Upper lobe of left lung (tissue), 6 donors: ENCODE results near the gene SLC5A11. TPM values are rescaled to one million over a fixed set of nuclear protein-coding genes. Genes with fewer than 3 reads are reported as not detected.

Source experiments
- ATAC-seq, 2 donors: fragments of 200-7000 bp; cut with Tn5 transposase; one replicate each; pipeline ENCODE4 v1.9.1; 2022; ENCODE audit warnings: mild to moderate bottlenecking in 2 of 2, moderate library complexity in 2 of 2; ENCODE audit not compliant: low FRiP score in 2 of 2
- DNase-seq, 2 donors: peaks; one replicate each; pipeline ENCODE4 v3.0.0-alpha.2; 2019 to 2020
- H3K27ac ChIP-seq, 4 donors: fragments of 200-600 bp; sonication (generic); one replicate each; pipeline ENCODE4 v1.5.1; 2016 to 2019
- H3K27me3 ChIP-seq, 4 donors: fragments of 200-600 bp; sonication (generic); one replicate each; pipeline ENCODE4 v1.5.1; 2017 to 2019
- H3K36me3 ChIP-seq, 4 donors: fragments of 200-600 bp; sonication (generic); one replicate each; pipeline ENCODE4 v1.5.1; 2016 to 2019
- H3K4me1 ChIP-seq, 4 donors: fragments of 200-600 bp; sonication (generic); one replicate each; pipeline ENCODE4 v1.5.1; 2018 to 2019
- H3K4me3 ChIP-seq, 4 donors: fragments of 200-600 bp; sonication (generic); one replicate each; pipeline ENCODE4 v1.5.1; 2017 to 2019; ENCODE audit warnings: mild to moderate bottlenecking in 2 of 4, moderate library complexity in 1 of 4
- H3K9me3 ChIP-seq, 4 donors: fragments of 200-600 bp; sonication (generic); one replicate each; pipeline ENCODE4 v1.5.1; 2018 to 2019
- EP300 ChIP-seq, 4 donors: sonication (generic); formaldehyde crosslinking; IDR thresholded peaks; one replicate each; pipeline ENCODE4 v1.5.1; 2017; ENCODE audit warnings: antibody characterized with exemption in 4 of 4, control low read depth in 2 of 4
- POLR2A ChIP-seq, 4 donors: fragments of 450-650 bp; IDR thresholded peaks; one replicate each; pipeline ENCODE4 v1.5.1; 2016 to 2017; ENCODE audit warnings: antibody characterized with exemption in 4 of 4, mild to moderate bottlenecking in 2 of 4
- POLR2AphosphoS5 ChIP-seq, 2 donors: sonication (generic); formaldehyde crosslinking; IDR thresholded peaks; one replicate each; pipeline ENCODE4 v1.5.1; 2017; ENCODE audit warnings: antibody characterized with exemption in 2 of 2
- whole genome bisulfite sequencing, 2 donors: methylation state at CpG; one replicate each; pipeline ENCODE4 v1.1.5; 2017 to 2018; 5-methylcytosine and 5-hydroxymethylcytosine counted together
- total RNA-seq, 6 donors: library from RNA; depleted of rRNA in 4 of 6; stranded (reverse); fragments of >200 nt in 4 of 6; gene quantifications; one replicate each; pipeline versions ENCODE4 v1.1.0 to v1.2.1, GENCODE V29; 2016 to 2021
- TF ChIP-seq, protein P1 (sequence below), 6 experiments: fragments of 450-650 bp in 4 of 6; fragments of 200-600 bp in 2 of 6; sonication (generic) in 2 of 6; IDR thresholded peaks; one replicate each; pipeline ENCODE4 v1.5.1; 2016 to 2019; ENCODE audit warnings: antibody characterized with exemption in 6 of 6
- donor health status: DM: no; HTN: no; CAD: no; lungs with moderate emphysema.
- donor health status: DM: no; HTN: yes; CAD: no; lungs with severe emphysema.

Gene SLC5A11
- total RNA-seq, 6 donors from 2014 or later = 0.15 to 0.86 (median 0.30) TPM; not detected in 3

DNA sequence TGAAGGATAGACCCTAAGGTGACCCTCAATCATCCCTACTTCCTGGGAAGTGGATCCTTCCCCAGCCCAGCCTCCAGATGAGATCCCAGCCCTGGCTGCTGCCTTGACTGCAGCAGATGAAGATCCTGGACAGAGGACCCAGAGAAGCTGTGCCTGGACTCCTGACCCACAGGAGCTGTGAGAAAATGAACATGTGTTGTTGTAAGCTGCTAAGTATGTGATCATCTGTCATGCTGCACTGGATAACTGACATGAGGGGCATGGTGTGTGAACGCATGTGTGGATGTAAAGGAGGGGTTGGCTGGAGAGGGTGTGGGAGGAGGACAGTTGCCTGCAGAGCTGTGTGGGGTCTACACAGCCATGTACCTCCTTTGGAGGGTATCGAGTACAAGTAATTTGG lies 69.3 kb downstream of the SLC5A11 start:
- TF ChIP-seq EP300 (IDR thresholded peaks at IDR 0.05) (no peak), POLR2A (IDR thresholded peaks at IDR 0.05) (no peak), POLR2AphosphoS5 (IDR thresholded peaks at IDR 0.05) (no peak)
- TF ChIP-seq, protein P1, sequence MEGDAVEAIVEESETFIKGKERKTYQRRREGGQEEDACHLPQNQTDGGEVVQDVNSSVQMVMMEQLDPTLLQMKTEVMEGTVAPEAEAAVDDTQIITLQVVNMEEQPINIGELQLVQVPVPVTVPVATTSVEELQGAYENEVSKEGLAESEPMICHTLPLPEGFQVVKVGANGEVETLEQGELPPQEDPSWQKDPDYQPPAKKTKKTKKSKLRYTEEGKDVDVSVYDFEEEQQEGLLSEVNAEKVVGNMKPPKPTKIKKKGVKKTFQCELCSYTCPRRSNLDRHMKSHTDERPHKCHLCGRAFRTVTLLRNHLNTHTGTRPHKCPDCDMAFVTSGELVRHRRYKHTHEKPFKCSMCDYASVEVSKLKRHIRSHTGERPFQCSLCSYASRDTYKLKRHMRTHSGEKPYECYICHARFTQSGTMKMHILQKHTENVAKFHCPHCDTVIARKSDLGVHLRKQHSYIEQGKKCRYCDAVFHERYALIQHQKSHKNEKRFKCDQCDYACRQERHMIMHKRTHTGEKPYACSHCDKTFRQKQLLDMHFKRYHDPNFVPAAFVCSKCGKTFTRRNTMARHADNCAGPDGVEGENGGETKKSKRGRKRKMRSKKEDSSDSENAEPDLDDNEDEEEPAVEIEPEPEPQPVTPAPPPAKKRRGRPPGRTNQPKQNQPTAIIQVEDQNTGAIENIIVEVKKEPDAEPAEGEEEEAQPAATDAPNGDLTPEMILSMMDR (IDR thresholded peaks at IDR 0.05) = no peak
- Histone ChIP-seq H3K4me1 (no peaks in the 10 kb centered on the region), H3K4me3 (no peak overlapping the region), H3K36me3 (peaks cover 3 to 29% (median 17%) of the 10 kb centered on the region in 4 donors), H3K9me3 (no peaks in the 10 kb centered on the region), H3K27ac (no peak overlapping the region), H3K27me3 (no peaks in the 10 kb centered on the region)
- ATAC-seq = no peak
- no peak for DNase-seq
- 85 to 91% methylated on average over 2 of the region's 2 CpGs for WGBS, 2 donors

- Histone ChIP-seq H3K36me3 (peaks cover 3 to 34% (median 20%) of the 10 kb centered on the region in 4 donors), H3K9me3 (no peaks in the 10 kb centered on the region), H3K27me3 (no peaks in the 10 kb centered on the region), H3K4me3 (no peak overlapping the region), H3K4me1 (no peaks in the 10 kb centered on the region), H3K27ac (no peak overlapping the region)
- 88 to 92% methylated on average over 6 to 8 of the region's 8 CpGs for WGBS, 2 donors
- TF ChIP-seq POLR2AphosphoS5 (IDR thresholded peaks at IDR 0.05) = no peak
- TF ChIP-seq, protein P1 (IDR thresholded peaks at IDR 0.05) = no peak
- no peak for TF ChIP-seq EP300 (IDR thresholded peaks at IDR 0.05)
- TF ChIP-seq POLR2A (IDR thresholded peaks at IDR 0.05) = no peak
- ATAC-seq (no peak), DNase-seq (peak in 1 of 2 donors; percentile 46)
These were observed 69.8 kb downstream of the SLC5A11 start for GRCh38 chr16:24915576-24915975.

- no peaks in the 10 kb centered on the region for H3K27me3 ChIP-seq
- H3K36me3 ChIP-seq = peaks cover 3 to 51% (median 32%) of the 10 kb centered on the region in 4 donors
- H3K4me3 ChIP-seq = no peak overlapping the region
- WGBS, 2 donors = 92 to 97% methylated on average over 6 of the region's 6 CpGs
- DNase-seq (no peak), ATAC-seq (no peak)
- no peak for TF ChIP-seq EP300 (IDR thresholded peaks at IDR 0.05)
- TF ChIP-seq POLR2AphosphoS5 (IDR thresholded peaks at IDR 0.05) = no peak
- no peak for TF ChIP-seq POLR2A (IDR thresholded peaks at IDR 0.05)
- TF ChIP-seq, protein P1 (IDR thresholded peaks at IDR 0.05) = no peak
- H3K4me1 ChIP-seq = no peaks in the 10 kb centered on the region
- H3K9me3 ChIP-seq = no peaks in the 10 kb centered on the region
- no peak overlapping the region for H3K27ac ChIP-seq
These were observed 71.5 kb downstream of the SLC5A11 start for GRCh38 chr16:24917236-24917635.

- ATAC-seq (no peak), DNase-seq (no peak)
- Histone ChIP-seq H3K4me3 (no peak overlapping the region), H3K27ac (no peak overlapping the region), H3K9me3 (no peaks in the 10 kb centered on the region), H3K4me1 (no peaks in the 10 kb centered on the region), H3K36me3 (peaks cover 3 to 53% (median 32%) of the 10 kb centered on the region in 4 donors), H3K27me3 (no peaks in the 10 kb centered on the region)
- TF ChIP-seq, protein P1 (IDR thresholded peaks at IDR 0.05) = no peak
- no peak for TF ChIP-seq POLR2AphosphoS5 (IDR thresholded peaks at IDR 0.05)
- TF ChIP-seq EP300 (IDR thresholded peaks at IDR 0.05) = no peak
- no peak for TF ChIP-seq POLR2A (IDR thresholded peaks at IDR 0.05)
- 67 to 98% methylated on average over 1 to 5 of the region's 5 CpGs for WGBS, 2 donors
These were observed 72.1 kb downstream of the SLC5A11 start for GRCh38 chr16:24917891-24918290.

GRCh38 chr16:24918641-24919040 lies 72.9 kb downstream of the SLC5A11 start:
- ATAC-seq (no peak), DNase-seq (no peak)
- H3K27ac ChIP-seq = no peak overlapping the region
- H3K4me3 ChIP-seq = no peak overlapping the region
- peaks cover 3 to 59% (median 32%) of the 10 kb centered on the region in 4 donors for H3K36me3 ChIP-seq
- no peaks in the 10 kb centered on the region for H3K27me3 ChIP-seq
- TF ChIP-seq, protein P1 (IDR thresholded peaks at IDR 0.05) = no peak
- TF ChIP-seq POLR2A (IDR thresholded peaks at IDR 0.05) = no peak
- TF ChIP-seq EP300 (IDR thresholded peaks at IDR 0.05) = no peak
- TF ChIP-seq POLR2AphosphoS5 (IDR thresholded peaks at IDR 0.05) = no peak
- no peaks in the 10 kb centered on the region for H3K4me1 ChIP-seq
- 89 to 91% methylated on average over 10 of the region's 10 CpGs for WGBS, 2 donors
- no peaks in the 10 kb centered on the region for H3K9me3 ChIP-seq
